Measurements from ENCODE around the gene OPN3. TPM values are rescaled to one million over a fixed set of nuclear protein-coding genes. Genes with fewer than 3 reads are reported as not detected.
"Not testable (repeated sequence)": the region's sequence is repeated elsewhere in the genome, so short reads cannot be mapped to it uniquely, and the experiment has no call there.

The OPN3 gene
- total RNA-seq, 2 experiments from 2014 or later = 10.7 to 18.9 TPM

- POLR2A ChIA-PET = interaction anchor here (0.6 to 1.0 kb wide), 3 partner anchors 11 to 137 kb away, joined by 3 to 6 read pairs (median 3); no protein-coding TSS in a partner anchor
- no peaks in the 10 kb centered on the region for H3K79me2 ChIP-seq (ENCODE audit: insufficient read depth, low read depth, low read length)
- H3K27ac ChIP-seq (ENCODE audit: low read depth, low read length, poor library complexity, severe bottlenecking) = no peak overlapping the region
- H2AFZ ChIP-seq (ENCODE audit: low read length) = no peak overlapping the region
- no peak for TF ChIP-seq EZH2phosphoT487 (IDR thresholded peaks at IDR 0.05; ENCODE audit: borderline replicate concordance, low read depth, low read length)
- no peak for TF ChIP-seq CTCF (conservative IDR thresholded peaks at IDR 0.05; ENCODE audit: low read length)
- intact Hi-C loops (cut with micrococcal nuclease; ENCODE audit: unreplicated experiment) = no loop called here
- no TSS peak for BruUV-seq (replicated peaks)
- CTCF ChIA-PET (ENCODE audit: unreplicated experiment) = interaction anchor here (0.6 kb wide), 1 partner anchor 161 kb away, joined by 3 read pairs; no protein-coding TSS in a partner anchor
- no peaks in the 10 kb centered on the region for H3K9me3 ChIP-seq (ENCODE audit: low read length)
- no peaks in the 10 kb centered on the region for H3K9me2 ChIP-seq (ENCODE audit: insufficient read depth, low read length)
- no peaks in the 10 kb centered on the region for H3K36me3 ChIP-seq (ENCODE audit: insufficient read depth, low read length)
- no peak overlapping the region for H3K4me3 ChIP-seq (ENCODE audit: low read depth, low read length, poor library complexity, severe bottlenecking)
- DNase-seq (ENCODE audit: low spot score) = no peak
- no peaks in the 10 kb centered on the region for H4K20me1 ChIP-seq (ENCODE audit: insufficient read depth, low read length)
- no peaks in the 10 kb centered on the region for H3K4me1 ChIP-seq (ENCODE audit: insufficient read depth, low read length, poor library complexity, severe bottlenecking)
- H3K4me2 ChIP-seq (ENCODE audit: low read length) = no peak overlapping the region
Measured at GRCh38 chr1:241684108-241684507, 43.9 kb upstream of the OPN3 start.

GRCh38 chr1:241682921-241683320 is 42.8 kb upstream of the OPN3 start:
- Histone ChIP-seq H3K9me2 (ENCODE audit: insufficient read depth, low read length) (no peaks in the 10 kb centered on the region), H3K4me3 (ENCODE audit: low read depth, low read length, poor library complexity, severe bottlenecking) (no peak overlapping the region), H3K36me3 (ENCODE audit: insufficient read depth, low read length) (no peaks in the 10 kb centered on the region), H2AFZ (ENCODE audit: low read length) (no peak overlapping the region), H3K79me2 (ENCODE audit: insufficient read depth, low read depth, low read length) (no peaks in the 10 kb centered on the region), H4K20me1 (ENCODE audit: insufficient read depth, low read length) (no peaks in the 10 kb centered on the region), H3K4me1 (ENCODE audit: insufficient read depth, low read length, poor library complexity, severe bottlenecking) (peaks cover 9% of the 10 kb centered on the region), H3K4me2 (ENCODE audit: low read length) (no peak overlapping the region), H3K27ac (ENCODE audit: low read depth, low read length, poor library complexity, severe bottlenecking) (no peak overlapping the region), H3K9me3 (ENCODE audit: low read length) (no peaks in the 10 kb centered on the region)
- no peak for DNase-seq (ENCODE audit: low spot score)
- intact Hi-C loops (cut with micrococcal nuclease; ENCODE audit: unreplicated experiment) = no loop called here
- BruUV-seq (replicated peaks) = no TSS peak
- TF ChIP-seq EZH2phosphoT487 (IDR thresholded peaks at IDR 0.05; ENCODE audit: borderline replicate concordance, low read depth, low read length) = no peak
- no peak for TF ChIP-seq CTCF (conservative IDR thresholded peaks at IDR 0.05; ENCODE audit: low read length)
- POLR2A ChIA-PET = no interaction called here
- CTCF ChIA-PET (ENCODE audit: unreplicated experiment) = no interaction called here

GRCh38 chr1:241681861-241682448 is 41.8 kb upstream of the OPN3 start:
- H3K4me3 ChIP-seq (ENCODE audit: low read depth, low read length, poor library complexity, severe bottlenecking); intact Hi-C loops (cut with micrococcal nuclease; ENCODE audit: unreplicated experiment); POLR2A ChIA-PET; BruUV-seq (replicated peaks); H4K20me1 ChIP-seq (ENCODE audit: insufficient read depth, low read length); DNase-seq (ENCODE audit: low spot score); H2AFZ ChIP-seq (ENCODE audit: low read length); H3K9me3 ChIP-seq (ENCODE audit: low read length); CTCF ChIA-PET (ENCODE audit: unreplicated experiment); H3K79me2 ChIP-seq (ENCODE audit: insufficient read depth, low read depth, low read length); H3K36me3 ChIP-seq (ENCODE audit: insufficient read depth, low read length); H3K27ac ChIP-seq (ENCODE audit: low read depth, low read length, poor library complexity, severe bottlenecking); H3K4me2 ChIP-seq (ENCODE audit: low read length); H3K9me2 ChIP-seq (ENCODE audit: insufficient read depth, low read length): not testable (repeated sequence)
- peaks cover 19% of the 10 kb centered on the region for H3K4me1 ChIP-seq (ENCODE audit: insufficient read depth, low read length, poor library complexity, severe bottlenecking)
